HepG2 (cell line): ENCODE data around the gene SV2A. TPM values are rescaled to one million over a fixed set of nuclear protein-coding genes. Genes with fewer than 3 reads are reported as not detected.

ENCODE experiments used
- NR2C2 ChIP-seq: sonication (generic); formaldehyde crosslinking; IDR thresholded peaks from 2 replicates; pipeline ENCODE4 v1.4.0; 2020; ENCODE audit warnings: missing genetic modification reagents, mild to moderate bottlenecking, moderate library complexity, borderline replicate concordance
- POGZ ChIP-seq: sonication (generic); formaldehyde crosslinking; IDR thresholded peaks from 2 replicates; pipeline ENCODE4 v1.4.0; 2020; ENCODE audit warnings: mild to moderate bottlenecking, missing genetic modification reagents
- ZZZ3 ChIP-seq: sonication (generic); formaldehyde crosslinking; IDR thresholded peaks from 2 replicates; pipeline ENCODE4 v1.4.0; 2020; ENCODE audit warnings: missing genetic modification reagents, mild to moderate bottlenecking, borderline replicate concordance
- polyA plus RNA-seq, 8 experiments: library from polyadenylated mRNA; depleted of rRNA in 3 of 8; stranded (reverse) in 7 of 8; unstranded in 1 of 8; fragments of >200 nt; fragmentation: Illumina TruSeq in 4 of 8; extraction: Trizol in 4 of 8; gene quantifications; 2 replicates each; pipeline versions ENCODE4 v1.2.1 to v1.2.3, GENCODE V29; 2011 to 2016; ENCODE audit warnings: low read depth in 4 of 8, missing spikeins in 1 of 8, mixed read lengths in 1 of 8; ENCODE audit not compliant: insufficient read depth in 1 of 8
- total RNA-seq, 5 experiments: library from RNA; depleted of rRNA; stranded (reverse); fragments of >200 nt; fragmentation: Illumina TruSeq; extraction: Trizol; gene quantifications; 2 replicates each; pipeline ENCODE4 v1.2.3, GENCODE V29; 2016; ENCODE audit warnings: low read depth in 1 of 5
- TF ChIP-seq, protein P1 (sequence below): sonication (generic); formaldehyde crosslinking; IDR thresholded peaks from 2 replicates; pipeline ENCODE4 v1.9.0; 2021; ENCODE audit warnings: mild to moderate bottlenecking, missing genetic modification reagents

The SV2A gene
- total and polyA plus RNA-seq, 2 of the 13 experiments (the other 11 are each of a cell fraction or from before 2014, with no cell fraction given), result 0.84 to 1.9 TPM

DNA sequence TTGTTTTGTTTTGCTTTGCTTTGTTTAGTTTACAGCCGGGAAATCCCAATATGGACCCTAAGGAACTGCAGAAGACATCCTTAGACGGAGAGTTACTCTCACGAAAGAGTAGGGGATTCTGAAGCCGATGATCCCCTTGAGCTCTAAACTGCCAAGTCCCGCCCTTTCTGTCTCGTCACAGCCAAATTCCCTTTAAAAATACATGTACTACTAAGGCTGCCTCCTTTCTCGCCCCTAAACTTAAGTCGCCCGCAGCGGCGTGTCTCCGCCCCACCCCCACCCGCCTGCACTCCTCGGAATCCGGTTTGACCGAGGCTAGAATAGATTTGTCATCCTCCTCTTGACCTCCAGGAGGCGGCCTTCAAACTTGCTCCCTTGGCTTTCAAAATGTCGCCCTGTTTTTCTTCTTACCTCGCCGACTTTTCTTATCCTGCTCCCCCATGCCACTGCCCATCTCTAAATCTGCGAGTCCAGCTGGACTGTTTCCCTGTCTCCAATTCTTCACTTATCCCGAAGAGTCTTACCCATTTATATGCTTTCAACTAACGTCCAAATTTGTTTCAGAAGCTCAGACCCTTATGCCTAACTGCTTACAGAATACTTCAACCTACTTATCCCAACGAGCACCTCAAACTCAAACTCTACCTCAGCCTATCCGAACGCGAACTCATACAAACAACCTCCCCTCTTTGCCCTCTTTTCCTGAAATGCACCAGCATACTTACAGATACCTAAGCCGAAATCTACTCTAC lies 29.2 kb downstream of the SV2A start (continued):
- TF ChIP-seq, protein P1, sequence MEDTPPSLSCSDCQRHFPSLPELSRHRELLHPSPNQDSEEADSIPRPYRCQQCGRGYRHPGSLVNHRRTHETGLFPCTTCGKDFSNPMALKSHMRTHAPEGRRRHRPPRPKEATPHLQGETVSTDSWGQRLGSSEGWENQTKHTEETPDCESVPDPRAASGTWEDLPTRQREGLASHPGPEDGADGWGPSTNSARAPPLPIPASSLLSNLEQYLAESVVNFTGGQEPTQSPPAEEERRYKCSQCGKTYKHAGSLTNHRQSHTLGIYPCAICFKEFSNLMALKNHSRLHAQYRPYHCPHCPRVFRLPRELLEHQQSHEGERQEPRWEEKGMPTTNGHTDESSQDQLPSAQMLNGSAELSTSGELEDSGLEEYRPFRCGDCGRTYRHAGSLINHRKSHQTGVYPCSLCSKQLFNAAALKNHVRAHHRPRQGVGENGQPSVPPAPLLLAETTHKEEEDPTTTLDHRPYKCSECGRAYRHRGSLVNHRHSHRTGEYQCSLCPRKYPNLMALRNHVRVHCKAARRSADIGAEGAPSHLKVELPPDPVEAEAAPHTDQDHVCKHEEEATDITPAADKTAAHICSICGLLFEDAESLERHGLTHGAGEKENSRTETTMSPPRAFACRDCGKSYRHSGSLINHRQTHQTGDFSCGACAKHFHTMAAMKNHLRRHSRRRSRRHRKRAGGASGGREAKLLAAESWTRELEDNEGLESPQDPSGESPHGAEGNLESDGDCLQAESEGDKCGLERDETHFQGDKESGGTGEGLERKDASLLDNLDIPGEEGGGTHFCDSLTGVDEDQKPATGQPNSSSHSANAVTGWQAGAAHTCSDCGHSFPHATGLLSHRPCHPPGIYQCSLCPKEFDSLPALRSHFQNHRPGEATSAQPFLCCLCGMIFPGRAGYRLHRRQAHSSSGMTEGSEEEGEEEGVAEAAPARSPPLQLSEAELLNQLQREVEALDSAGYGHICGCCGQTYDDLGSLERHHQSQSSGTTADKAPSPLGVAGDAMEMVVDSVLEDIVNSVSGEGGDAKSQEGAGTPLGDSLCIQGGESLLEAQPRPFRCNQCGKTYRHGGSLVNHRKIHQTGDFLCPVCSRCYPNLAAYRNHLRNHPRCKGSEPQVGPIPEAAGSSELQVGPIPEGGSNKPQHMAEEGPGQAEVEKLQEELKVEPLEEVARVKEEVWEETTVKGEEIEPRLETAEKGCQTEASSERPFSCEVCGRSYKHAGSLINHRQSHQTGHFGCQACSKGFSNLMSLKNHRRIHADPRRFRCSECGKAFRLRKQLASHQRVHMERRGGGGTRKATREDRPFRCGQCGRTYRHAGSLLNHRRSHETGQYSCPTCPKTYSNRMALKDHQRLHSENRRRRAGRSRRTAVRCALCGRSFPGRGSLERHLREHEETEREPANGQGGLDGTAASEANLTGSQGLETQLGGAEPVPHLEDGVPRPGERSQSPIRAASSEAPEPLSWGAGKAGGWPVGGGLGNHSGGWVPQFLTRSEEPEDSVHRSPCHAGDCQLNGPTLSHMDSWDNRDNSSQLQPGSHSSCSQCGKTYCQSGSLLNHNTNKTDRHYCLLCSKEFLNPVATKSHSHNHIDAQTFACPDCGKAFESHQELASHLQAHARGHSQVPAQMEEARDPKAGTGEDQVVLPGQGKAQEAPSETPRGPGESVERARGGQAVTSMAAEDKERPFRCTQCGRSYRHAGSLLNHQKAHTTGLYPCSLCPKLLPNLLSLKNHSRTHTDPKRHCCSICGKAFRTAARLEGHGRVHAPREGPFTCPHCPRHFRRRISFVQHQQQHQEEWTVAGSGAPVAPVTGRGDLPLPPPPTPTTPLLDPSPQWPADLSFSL (CRISPR knock-in tag), result no peak
- TF ChIP-seq ZZZ3 (CRISPR knock-in tag) (no peak), POGZ (CRISPR knock-in tag) (no peak), NR2C2 (CRISPR knock-in tag) (peak; percentile 50; the same call in 1 of the 2 replicates)
- TF ChIP-seq, all 625 proteins: peak for 77
